ENCODE measurements around the gene ACOX3.

- TF ChIP-seq EP300 (IDR thresholded peaks at IDR 0.05) (peak in 1 of 2 donors; percentile 98), CTCF (IDR thresholded peaks at IDR 0.05) (peak in 2 of 5 experiments; percentile 30 to 35)
Observed at GRCh38 chr4:8440492-8441311, at the start of gene ACOX3, which contains the start of gene TRMT44.
